ENCODE results near the gene PDGFA.

PDGFA gene

DNA sequence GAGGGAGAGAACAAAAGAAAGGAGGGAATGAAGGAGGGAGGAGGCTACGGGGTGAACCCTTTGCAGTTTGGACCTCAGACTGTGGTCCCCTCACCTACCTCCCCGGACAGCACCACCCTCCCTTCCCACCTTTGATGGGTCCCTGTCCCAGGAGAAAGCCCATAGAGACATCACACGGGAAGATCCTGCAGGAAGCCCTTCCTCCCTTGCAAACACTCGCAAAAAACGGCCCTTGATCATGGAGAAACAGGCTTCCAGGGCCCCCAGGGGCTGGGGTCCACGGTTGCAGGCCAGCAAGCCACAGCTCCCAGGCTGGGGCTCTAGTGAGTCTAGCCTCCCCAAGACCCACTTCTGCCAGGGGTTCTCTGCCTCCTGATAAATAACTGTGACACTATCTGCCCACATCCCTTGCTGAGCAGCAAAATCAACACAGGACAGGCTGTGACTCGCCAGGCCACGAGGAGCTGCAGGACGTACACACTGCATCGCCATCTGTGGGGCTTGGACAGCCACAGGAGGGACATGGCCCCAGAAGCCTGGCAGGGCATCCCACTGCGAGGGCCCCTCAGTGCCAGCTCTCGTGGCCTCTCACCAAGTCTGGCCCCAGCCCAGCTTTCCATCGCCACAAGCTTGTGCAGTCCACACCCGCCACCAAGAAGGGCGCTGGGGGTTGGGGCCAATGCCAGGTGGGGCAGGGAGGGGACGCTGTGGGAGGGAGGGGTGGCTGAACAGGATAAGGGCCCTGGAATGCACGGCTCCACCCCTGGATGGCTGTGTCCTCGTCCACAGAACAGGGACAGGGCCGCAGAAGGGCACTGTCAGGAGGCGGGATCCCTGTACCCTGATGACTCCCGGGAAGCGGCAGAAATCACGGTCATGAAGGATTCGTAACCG lies 34.2 kb downstream of the PDGFA start:
- DNase-seq, result no peak

DNA sequence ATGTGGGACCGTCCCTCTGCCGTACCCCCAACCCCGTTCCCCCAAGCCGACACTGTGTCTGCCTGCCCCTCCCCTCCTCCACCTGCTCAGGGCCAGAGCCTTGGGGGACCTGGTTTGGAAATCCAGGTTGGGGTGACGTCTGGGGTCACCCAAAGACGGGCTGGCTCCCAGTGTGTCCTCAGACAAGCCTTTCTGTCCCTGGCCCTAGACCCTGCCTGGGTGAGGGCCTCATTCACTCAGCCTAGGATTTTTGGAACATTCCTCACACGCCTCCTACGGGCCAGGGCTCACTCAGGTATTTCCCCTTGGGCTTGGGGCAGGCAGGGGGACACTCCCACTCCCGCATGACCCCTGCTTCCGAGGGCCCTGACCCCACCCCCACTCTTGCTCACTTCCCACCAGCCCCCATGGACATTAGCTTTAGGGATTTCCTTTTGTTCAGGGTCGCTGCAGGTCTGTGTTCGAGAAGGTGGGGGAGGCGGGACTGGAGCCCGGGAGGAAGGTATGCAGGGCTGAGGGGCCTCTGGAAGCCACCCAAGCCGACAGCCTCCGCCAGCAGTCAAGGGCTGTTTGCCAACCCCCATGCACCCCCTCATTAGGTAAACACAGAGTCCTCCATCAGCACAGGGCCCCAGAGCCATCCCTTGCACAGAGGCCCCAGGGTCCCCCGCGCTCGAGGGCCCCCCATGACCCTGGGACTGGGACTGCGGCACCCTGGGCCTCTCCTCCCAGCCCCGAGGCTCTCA lies 35.1 kb downstream of the PDGFA start:
- no peak for DNase-seq

DNA sequence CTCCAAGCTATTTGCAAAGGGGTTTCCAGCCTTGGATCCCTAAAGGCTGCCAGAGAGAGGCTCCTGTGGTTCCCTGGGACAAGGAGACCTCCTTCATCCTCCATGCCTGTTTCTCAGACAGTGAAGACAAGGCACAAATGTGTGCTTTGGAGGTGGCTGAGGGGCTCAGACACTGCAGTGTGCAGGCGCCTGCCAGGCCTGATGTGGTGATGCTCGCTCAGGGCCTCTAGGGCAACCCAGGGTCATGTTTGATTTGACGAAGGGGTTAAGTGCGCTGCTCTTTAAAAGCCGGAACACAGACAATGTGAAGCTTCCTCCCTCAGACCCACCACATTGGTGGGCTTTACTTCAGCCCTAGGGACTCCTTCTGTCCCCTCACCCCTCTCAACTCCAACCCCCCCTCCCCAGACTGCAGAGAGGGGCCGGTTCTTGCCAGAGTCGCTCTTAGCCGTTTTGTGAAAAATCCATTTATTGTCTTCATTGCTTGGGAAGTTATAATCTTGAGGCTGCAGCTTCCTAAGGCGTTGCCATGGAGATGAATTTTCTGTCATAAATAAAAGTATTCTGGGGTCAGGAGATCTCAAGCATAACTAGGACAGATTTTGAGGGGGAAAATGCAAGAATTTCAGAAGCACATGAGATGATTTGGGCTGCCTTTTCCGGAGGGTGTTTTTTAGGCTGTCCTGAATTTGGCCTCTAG lies 35.8 kb downstream of the PDGFA start:
- no peak for DNase-seq

- no peak for DNase-seq
Observed at GRCh38 chr7:482521-483083, 37.0 kb downstream of the PDGFA start.

- no peak for DNase-seq
Observed at GRCh38 chr7:481219-481930, 38.3 kb downstream of the PDGFA start.

DNA sequence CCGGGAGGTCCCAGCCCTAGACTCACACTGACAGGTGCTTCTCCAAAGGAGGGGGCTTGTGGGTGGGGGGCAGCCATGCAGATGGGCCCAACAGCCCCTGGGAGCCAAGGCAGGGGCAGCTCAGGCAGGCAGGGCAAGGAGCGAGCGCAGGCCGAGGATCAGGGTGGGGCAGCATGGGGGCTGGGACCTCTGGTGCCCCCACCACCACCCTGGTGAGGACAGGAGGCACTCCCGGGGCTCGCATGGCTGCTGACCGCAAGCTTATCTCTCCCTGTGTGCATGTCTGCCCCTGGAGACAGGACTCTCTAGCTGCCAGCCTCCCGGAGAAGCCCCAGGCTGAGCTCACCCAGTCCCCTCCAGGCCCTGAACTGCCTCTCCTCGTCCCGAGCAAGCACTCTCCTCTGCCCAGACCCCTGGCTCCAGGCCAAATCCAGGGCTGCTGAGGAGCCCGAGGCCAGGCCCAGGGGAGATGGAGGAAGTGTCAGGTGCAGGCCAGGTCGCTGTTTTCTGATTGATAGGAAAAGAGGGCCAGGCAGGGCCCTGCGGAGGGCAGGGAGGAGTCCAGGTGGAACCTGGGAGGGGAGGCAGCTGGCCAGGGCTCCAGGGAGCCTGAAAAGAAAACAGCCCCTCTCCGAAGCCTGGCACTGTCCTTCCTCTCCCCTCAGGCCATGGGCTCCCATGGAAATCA lies 39.0 kb downstream of the PDGFA start:
- DNase-seq, result no peak

DNA sequence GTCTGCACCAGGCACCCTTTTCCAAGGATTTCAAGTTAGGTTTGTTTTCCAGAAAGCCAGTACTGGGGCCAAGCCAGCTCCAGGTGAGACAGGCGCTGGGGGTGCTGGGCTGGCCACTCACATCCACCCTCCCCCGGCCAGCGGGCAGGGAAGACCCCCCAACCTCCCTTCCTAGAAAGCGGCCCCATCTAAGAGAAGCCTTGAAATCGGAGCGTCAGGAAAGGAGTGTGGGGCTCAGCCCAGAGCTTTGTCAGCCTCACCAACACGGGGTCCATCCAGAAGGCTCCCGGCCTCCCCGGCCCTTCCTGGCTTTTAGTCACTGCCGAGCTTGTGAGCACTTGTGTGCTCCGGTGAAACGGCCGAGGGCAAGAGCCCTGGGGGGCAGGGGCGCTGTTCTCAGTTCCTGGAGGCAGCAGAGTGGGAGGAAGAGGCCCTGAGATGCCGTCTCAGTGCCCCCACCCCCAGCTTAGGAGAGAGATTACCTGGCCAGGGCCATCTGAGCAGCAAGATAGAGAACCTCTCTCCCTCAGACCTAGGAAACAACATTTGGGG lies 39.6 kb downstream of the PDGFA start:
- DNase-seq, result no peak

DNA sequence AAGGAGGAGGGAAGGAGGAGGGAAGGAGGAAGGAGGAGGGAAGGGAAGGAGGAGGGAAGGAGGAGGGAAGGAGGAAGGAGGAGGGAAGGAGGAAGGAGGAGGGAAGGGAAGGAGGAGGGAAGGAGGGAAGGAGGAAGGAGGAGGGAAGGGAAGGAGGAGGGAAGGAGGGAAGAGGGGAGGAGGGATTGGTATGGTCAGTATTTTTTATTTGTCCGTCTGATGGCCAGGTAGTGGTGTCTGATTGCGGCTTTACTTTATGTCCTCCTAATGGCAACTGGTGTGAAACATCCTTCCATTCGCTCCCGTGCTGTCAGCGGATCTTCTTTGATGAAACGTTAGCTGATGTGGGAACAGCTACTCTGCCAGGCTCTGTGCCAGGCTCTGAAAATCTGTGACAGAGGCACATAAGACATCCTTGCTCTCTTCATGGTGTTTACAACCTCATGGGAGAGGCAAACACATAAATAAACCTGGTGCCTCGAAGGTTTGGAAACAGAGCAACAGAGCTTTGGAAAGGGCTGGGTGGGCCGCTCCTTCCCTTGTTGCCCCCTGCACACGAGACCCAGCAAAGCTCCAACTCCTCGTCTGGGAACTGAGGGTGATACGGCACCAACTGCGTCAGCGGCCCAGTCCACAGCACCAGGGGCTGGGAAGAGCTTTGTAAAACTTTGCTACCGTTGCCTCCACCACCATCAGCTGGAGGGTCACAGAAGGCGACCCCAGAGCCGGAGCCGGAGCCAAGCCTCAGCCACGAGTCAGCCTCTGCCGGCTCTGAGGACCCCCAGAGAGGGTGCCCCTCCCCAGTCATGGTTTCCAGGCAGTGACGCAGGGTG lies 40.3 kb downstream of the PDGFA start:
- no peak for DNase-seq

- DNase-seq, result no peak
Observed at GRCh38 chr7:477626-478220, 41.9 kb downstream of the PDGFA start.

DNA sequence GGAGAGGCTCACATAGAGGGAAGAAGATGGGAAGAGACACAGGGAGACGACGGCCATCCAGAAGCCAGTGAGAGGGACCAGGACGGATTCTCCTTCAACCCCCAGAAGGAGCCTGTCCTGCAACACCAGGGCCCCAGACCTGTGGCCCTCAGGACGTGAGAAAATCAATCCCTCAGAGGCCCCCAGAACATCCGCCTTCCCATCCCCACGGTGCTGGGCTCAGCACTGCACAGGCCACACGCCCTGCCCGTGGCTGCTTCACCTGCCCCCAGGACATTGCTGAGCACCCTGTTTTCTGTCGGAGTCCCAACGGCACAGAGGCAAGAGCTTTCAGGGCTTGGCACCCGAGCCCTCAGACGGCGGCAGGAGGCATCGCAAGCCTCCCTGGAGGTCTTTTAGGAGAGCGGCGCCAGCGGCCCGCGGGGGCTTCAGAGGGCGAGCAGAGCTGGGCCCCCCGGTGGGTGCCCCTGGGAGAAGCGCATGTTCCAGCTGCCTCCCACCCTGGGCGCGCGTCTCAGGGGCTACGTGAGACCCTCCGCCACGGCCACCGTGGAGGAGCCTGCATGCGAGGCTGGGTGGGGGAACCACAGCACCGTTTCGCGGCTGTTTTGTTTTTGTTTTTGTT lies 42.8 kb downstream of the PDGFA start:
- no peak for DNase-seq

- DNase-seq, result no peak
Observed at GRCh38 chr7:475951-476441, 43.6 kb downstream of the PDGFA start.

GRCh38 chr7:475425-475728 lies 44.3 kb downstream of the PDGFA start:
- DNase-seq, result no peak

GRCh38 chr7:474605-475424 lies 44.8 kb downstream of the PDGFA start:
- DNase-seq, result no peak

GRCh38 chr7:473870-474604 lies 45.6 kb downstream of the PDGFA start:
- DNase-seq, result no peak

- no peak for DNase-seq
Observed at GRCh38 chr7:473211-473734, 46.4 kb downstream of the PDGFA start.

DNA sequence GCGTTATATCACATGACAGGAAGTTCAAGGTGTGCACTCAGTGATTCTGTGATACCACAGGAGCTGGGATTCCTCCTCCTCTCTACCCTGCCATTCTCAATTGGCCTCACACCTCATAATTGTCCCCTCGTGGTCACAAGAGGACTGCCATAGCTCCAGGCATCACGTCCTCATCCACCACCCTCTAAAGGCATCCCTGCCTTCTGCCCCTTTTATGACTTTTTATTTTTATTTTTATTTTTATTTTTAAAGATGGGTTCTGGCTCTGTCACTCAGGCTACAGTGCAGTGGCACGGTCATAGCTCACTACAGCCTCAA lies 47.0 kb downstream of the PDGFA start:
- DNase-seq, result no peak

DNA sequence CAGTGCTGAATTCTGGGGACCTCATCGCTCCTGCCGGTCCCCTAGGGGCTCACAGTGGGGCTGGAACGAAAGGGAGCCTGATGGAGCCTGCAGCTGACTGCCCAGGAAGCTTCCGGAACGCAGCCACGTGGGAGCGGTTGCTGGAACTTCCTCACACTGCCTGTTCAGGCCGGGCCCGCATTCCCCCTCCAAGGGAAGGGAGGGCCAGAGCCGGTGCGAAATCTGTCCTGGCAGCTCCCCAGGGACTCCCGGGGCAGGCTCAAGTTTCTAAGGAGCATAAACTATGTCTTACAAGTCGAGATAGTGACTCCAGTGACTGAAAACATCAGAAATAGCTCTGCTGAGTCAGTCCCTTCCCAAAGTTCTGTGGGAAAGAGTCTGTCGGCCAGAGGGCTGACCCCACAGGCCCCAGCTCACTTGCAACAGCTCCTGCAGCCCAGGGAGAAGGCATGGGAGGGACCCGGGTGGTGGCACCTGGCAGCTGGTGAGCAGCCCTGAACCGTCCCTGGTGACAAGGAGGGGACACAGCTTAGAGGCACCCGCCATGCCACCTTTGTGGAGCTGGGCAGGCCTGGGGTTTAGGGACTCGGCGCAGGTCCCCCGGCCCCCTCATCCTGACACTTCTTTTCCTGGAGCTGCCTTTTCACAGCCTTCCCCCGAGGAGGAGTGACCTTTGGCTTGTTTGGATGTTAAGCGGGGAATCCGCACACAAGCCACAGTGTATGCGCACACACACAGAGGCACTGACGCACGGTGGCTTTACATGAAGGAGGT lies 47.6 kb downstream of the PDGFA start:
- DNase-seq, result no peak
